ENCODE results near the gene NCBP2.

GRCh38 chr3:196948442-196949284 lies 6.3 kb upstream of the NCBP2 start:
- no peak for TF ChIP-seq CTCF (IDR thresholded peaks at IDR 0.05)
- no peak for TF ChIP-seq POLR2A (IDR thresholded peaks at IDR 0.05)

All from right lobe of liver (tissue), 4 donors.